A549 (cell line): ENCODE measurements around the gene UNC13A. TPM values are rescaled to one million over a fixed set of nuclear protein-coding genes. Genes with fewer than 3 reads are reported as not detected.

Experiments
- ATAC-seq, 2 experiments: fragments of 200-7000 bp in 1 of 2; fragments of >200 bp in 1 of 2; cut with Nextera tagmentation in 1 of 2; cut with Tn5 transposase in 1 of 2; 3 replicates each; pipeline versions ENCODE4 v1.8.0 to v1.9.1; 2018 to 2020; ENCODE audit warnings: mild to moderate bottlenecking in 1 of 2, moderate library complexity in 1 of 2
- CTCF ChIA-PET: fragments of 300-600 bp; sonication (Branson Sonifier 250); formaldehyde crosslinking; extraction: SDS; loops from one replicate; lab custom pipeline; 2021; ENCODE audit warnings: antibody characterized with exemption, inconsistent platforms; lab: Yijun Ruan, JAX
- POLR2A ChIA-PET: fragments of 350-600 bp; formaldehyde crosslinking; extraction: SDS; loops from one replicate; lab custom pipeline; 2021; ENCODE audit warnings: antibody characterized with exemption, inconsistent platforms; lab: Yijun Ruan, JAX
- DNase-seq, 2 experiments: peaks; one replicate each; pipeline versions ENCODE4 v3.0.0 to v3.0.0-alpha.2; 2011 to 2016; ENCODE audit warnings: low read depth in 1 of 2, low spot score in 1 of 2
- FAIRE-seq: peaks from 2 replicates; lab custom pipeline; 2011; peaks lifted over from hg19 to GRCh38; lab: Jason Lieb, UNC
- H3K27ac ChIP-seq, 2 experiments: fragments of >200 bp; sonication (Bioruptor Twin); formaldehyde crosslinking; 3 replicates each; pipeline ENCODE4 v1.5.1; 2016 to 2017
- H3K4me1 ChIP-seq: fragments of >200 bp; sonication (Bioruptor Twin); formaldehyde crosslinking; 3 replicates; pipeline ENCODE4 v1.6.1; 2016
- H3K4me2 ChIP-seq: fragments of >200 bp; sonication (Bioruptor Twin); formaldehyde crosslinking; 3 replicates; pipeline ENCODE4 v1.6.1; 2016
- H3K4me3 ChIP-seq: fragments of >200 bp; sonication (Bioruptor Twin); formaldehyde crosslinking; 3 replicates; pipeline ENCODE4 v1.5.1; 2016
- H3K9me3 ChIP-seq: fragments of >200 bp; sonication (Bioruptor Twin); formaldehyde crosslinking; 3 replicates; pipeline ENCODE4 v1.6.1; 2016
- ATOH8 ChIP-seq: fragments of 250-450 bp; sonication (Bioruptor Pico); IDR thresholded peaks from 2 replicates; pipeline ENCODE4 v1.5.0; 2020; ENCODE audit warnings: low read depth, mild to moderate bottlenecking, moderate library complexity
- CBX2 ChIP-seq: fragments of 200-600 bp; sonication (generic); IDR thresholded peaks from 2 replicates; pipeline ENCODE4 v1.6.1; 2016; ENCODE audit warnings: low read depth, mild to moderate bottlenecking, borderline replicate concordance
- CBX8 ChIP-seq: fragments of 200-600 bp; sonication (generic); IDR thresholded peaks from 2 replicates; pipeline ENCODE4 v1.6.1; 2016
- CHD2 ChIP-seq: fragments of 150-350 bp; IDR thresholded peaks from 2 replicates; pipeline ENCODE4 v1.6.1; 2014; ENCODE audit warnings: low read length; ENCODE audit not compliant: partially characterized antibody
- CTCF ChIP-seq: fragments of >200 bp; sonication (Bioruptor Twin); formaldehyde crosslinking; IDR thresholded peaks from 3 replicates; pipeline ENCODE4 v1.5.1; 2016
- EHMT2 ChIP-seq: fragments of 200-600 bp; sonication (generic); IDR thresholded peaks from 2 replicates; pipeline ENCODE4 v1.6.1; 2016; ENCODE audit warnings: antibody characterized with exemption, low read depth, mild to moderate bottlenecking, moderate library complexity
- ELK1 ChIP-seq: fragments of 150-350 bp; IDR thresholded peaks from 2 replicates; pipeline ENCODE4 v1.6.1; 2014; ENCODE audit warnings: low read depth, mild to moderate bottlenecking, low read length
- EP300 ChIP-seq, 2 experiments: fragments of >200 bp; sonication (Bioruptor Twin); formaldehyde crosslinking; IDR thresholded peaks; 2 replicates in 1 of 2; 3 replicates in 1 of 2; pipeline ENCODE4 v1.6.1; 2016 to 2017
- FOSB ChIP-seq: fragments of 250-450 bp; sonication (Bioruptor Pico); IDR thresholded peaks from 2 replicates; pipeline ENCODE4 v1.5.0; 2020; ENCODE audit warnings: mild to moderate bottlenecking, moderate library complexity
- HES2 ChIP-seq: fragments of >200 bp; sonication (Bioruptor Twin); formaldehyde crosslinking; IDR thresholded peaks from 2 replicates; pipeline ENCODE4 v1.6.1; 2016
- HOXB5 ChIP-seq: fragments of 250-450 bp; sonication (Bioruptor Pico); IDR thresholded peaks from 2 replicates; pipeline ENCODE4 v1.5.0; 2020; ENCODE audit warnings: mild to moderate bottlenecking, moderate library complexity
- NR3C1 ChIP-seq: fragments of >200 bp; sonication (Bioruptor Twin); formaldehyde crosslinking; IDR thresholded peaks from 3 replicates; pipeline ENCODE4 v1.6.1; 2017
- RAD21 ChIP-seq, 2 experiments: fragments of >200 bp in 1 of 2; sonication (Bioruptor Twin) in 1 of 2; formaldehyde crosslinking in 1 of 2; IDR thresholded peaks in 1 of 2; conservative IDR thresholded peaks in 1 of 2; 2 replicates in 1 of 2; 3 replicates in 1 of 2; pipeline ENCODE4 v1.6.1; 2012 to 2018; ENCODE audit warnings: inconsistent platforms in 1 of 2
- RCOR1 ChIP-seq: fragments of 150-350 bp; IDR thresholded peaks from 2 replicates; pipeline ENCODE4 v1.6.1; 2014; ENCODE audit warnings: antibody characterized with exemption, low read length, low read depth
- RFX5 ChIP-seq: fragments of 450-650 bp; IDR thresholded peaks from 2 replicates; pipeline ENCODE4 v1.7.1; 2014; ENCODE audit warnings: antibody characterized with exemption, mild to moderate bottlenecking, moderate library complexity
- TFCP2L1 ChIP-seq: fragments of 250-450 bp; sonication (Bioruptor Pico); IDR thresholded peaks from 2 replicates; pipeline ENCODE4 v1.5.0; 2021; ENCODE audit warnings: mild to moderate bottlenecking
- ZFP36 ChIP-seq: fragments of 450-650 bp; IDR thresholded peaks from 2 replicates; pipeline ENCODE4 v1.6.1; 2014; ENCODE audit warnings: borderline replicate concordance; ENCODE audit not compliant: partially characterized antibody
- ZSCAN20 ChIP-seq: fragments of 250-450 bp; sonication (Bioruptor Pico); IDR thresholded peaks from 2 replicates; pipeline ENCODE4 v1.8.0; 2022; ENCODE audit warnings: mild to moderate bottlenecking, moderate library complexity
- WGBS: methylation state at CpG from one replicate; pipeline ENCODE4 v1.1.6; 2017; ENCODE audit errors: missing lambda C conversion rate; 5-methylcytosine and 5-hydroxymethylcytosine counted together
- polyA plus RNA-seq, 4 experiments: library from polyadenylated mRNA; depleted of rRNA in 3 of 4; stranded (reverse); fragments of >200 nt; fragmentation: RNase III in 1 of 4; extraction: RNeasy Plus Mini Kit Qiagen cat#74134 plus additional on column Dnase treatment in 1 of 4; gene quantifications; 2 replicates in 3 of 4; 3 replicates in 1 of 4; pipeline ENCODE4 v1.2.3, GENCODE V29; 2011 to 2017

UNC13A gene
- polyA plus RNA-seq, 2 of the 4 experiments (the other 2 are of a cell fraction) = 3.1 to 4.2 TPM

DNA sequence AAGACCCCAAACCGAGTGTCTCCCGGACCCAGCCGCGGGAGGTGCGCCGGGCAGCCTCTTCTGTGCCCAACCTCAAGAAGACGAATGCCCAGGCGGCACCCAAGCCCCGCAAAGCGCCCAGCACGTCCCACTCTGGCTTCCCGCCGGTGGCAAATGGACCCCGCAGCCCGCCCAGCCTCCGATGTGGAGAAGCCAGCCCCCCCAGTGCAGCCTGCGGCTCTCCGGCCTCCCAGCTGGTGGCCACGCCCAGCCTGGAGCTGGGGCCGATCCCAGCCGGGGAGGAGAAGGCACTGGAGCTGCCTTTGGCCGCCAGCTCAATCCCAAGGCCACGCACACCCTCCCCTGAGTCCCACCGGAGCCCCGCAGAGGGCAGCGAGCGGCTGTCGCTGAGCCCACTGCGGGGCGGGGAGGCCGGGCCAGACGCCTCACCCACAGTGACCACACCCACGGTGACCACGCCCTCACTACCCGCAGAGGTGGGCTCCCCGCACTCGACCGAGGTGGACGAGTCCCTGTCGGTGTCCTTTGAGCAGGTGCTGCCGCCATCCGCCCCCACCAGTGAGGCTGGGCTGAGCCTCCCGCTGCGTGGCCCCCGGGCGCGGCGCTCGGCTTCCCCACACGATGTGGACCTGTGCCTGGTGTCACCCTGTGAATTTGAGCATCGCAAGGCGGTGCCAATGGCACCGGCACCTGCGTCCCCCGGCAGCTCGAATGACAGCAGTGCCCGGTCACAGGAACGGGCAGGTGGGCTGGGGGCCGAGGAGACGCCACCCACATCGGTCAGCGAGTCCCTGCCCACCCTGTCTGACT, 39.0 kb upstream of the UNC13A start (continued):
- TF ChIP-seq ATOH8 (CRISPR knock-in tag) = no peak

GRCh38 chr19:17726136-17726741, 38.1 kb upstream of the UNC13A start:
- POLR2A ChIA-PET = no interaction called here
- CTCF ChIA-PET = interaction anchor here (0.6 to 1.7 kb wide), 4 partner anchors 36 to 85 kb away, joined by 3 to 7 read pairs (median 4); no protein-coding TSS in a partner anchor
- Histone ChIP-seq H3K27ac (no peak overlapping the region), H3K4me1 (peaks cover under 1% of the 10 kb centered on the region; the same call in 1 of the 3 replicates), H3K9me3 (peaks cover 5% of the 10 kb centered on the region; the same call in 1 of the 3 replicates), H3K4me2 (no peak overlapping the region), H3K4me3 (no peak overlapping the region)
- no peak for TF ChIP-seq TFCP2L1 (CRISPR knock-in tag)
- no peak for TF ChIP-seq RCOR1
- no peak for TF ChIP-seq CTCF
- no peak for TF ChIP-seq CHD2
- no peak for TF ChIP-seq HOXB5
- no peak for TF ChIP-seq ZSCAN20
- TF ChIP-seq RAD21 (conservative IDR thresholded peaks at IDR 0.05 in 1 of 2, IDR thresholded peaks at IDR 0.05 in 1 of 2) = no peak
- no peak for ATAC-seq
- WGBS = 95% methylated on average over 18 of the region's 59 CpGs
- no peak for FAIRE-seq
- no peak for DNase-seq

DNA sequence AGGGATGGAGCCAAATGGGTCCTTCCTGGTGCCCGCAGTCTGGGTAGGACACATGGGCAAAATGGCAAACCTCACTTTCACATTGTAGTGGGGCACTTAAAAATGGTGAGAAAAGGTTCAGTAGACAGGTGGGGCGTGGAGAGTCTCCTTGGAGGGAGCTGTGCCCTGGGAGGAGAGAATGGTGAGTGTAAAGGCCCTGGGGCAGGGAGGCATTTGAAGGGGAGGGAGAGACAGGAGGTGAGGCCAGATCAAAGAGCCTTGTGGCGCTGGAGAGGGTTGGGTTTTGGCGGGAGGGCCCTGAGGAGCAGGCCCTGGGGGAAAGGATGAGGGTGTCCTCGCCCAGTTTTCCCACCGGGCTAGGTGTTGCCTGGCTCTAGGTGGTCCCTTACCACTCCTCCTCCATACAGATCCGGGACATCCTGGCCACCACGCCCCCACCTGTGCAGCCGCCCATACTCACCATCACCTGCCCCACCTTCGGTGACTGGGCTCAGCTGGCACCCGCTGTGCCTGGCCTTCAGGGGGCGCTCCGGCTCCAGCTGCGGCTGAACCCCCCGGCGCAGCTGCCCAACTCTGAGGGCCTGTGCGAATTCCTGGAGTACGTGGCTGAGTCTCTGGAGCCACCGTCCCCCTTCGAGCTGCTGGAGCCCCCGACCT, 37.4 kb upstream of the UNC13A start:
- peak; percentile 19 to 63; a peak in 3 of 6 replicates for ATAC-seq
- DNase-seq = no peak
- POLR2A ChIA-PET = no interaction called here
- TF ChIP-seq CTCF (peak; percentile 23; the same call in 2 of the 3 replicates), RAD21 (conservative IDR thresholded peaks at IDR 0.05 in 1 of 2, IDR thresholded peaks at IDR 0.05 in 1 of 2) (peak in 1 of 2 experiments; percentile 31; a peak in 2 of 5 replicates), EP300 (IDR thresholded peaks at IDR 0.05) (no peak)
- TF ChIP-seq, all 56 proteins: peak for 2
- H3K4me2 ChIP-seq = no peak overlapping the region
- no peak overlapping the region for H3K4me3 ChIP-seq
- no peaks in the 10 kb centered on the region for H3K9me3 ChIP-seq
- peaks cover 7% of the 10 kb centered on the region for H3K4me1 ChIP-seq
- H3K27ac ChIP-seq = no peak overlapping the region
- 91% methylated on average over 8 of the region's 21 CpGs for WGBS
- FAIRE-seq = no peak
- CTCF ChIA-PET = interaction anchor here (0.5 to 1.7 kb wide), 6 partner anchors 14 to 1071 kb away, joined by 3 to 7 read pairs (median 4); no protein-coding TSS in a partner anchor

DNA sequence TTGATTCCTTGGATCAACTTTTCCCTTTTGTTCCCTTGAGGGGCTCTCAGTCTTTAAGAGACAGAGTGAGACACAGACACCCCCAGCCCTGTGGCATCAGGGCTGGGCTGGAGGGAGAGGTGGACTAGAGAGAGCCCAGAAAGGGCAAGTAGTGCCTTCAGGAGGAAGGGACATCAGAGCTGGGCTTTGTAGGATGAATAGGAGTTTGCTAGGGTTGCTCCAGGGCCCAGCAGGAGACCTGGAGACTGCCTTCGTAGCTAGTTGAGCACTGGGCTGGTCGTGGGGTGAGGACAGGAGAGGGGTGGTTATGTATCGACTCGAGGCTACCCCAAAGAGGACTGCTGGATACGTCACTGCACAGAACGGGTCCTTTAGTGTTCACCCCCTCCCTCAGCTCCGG, 36.5 kb upstream of the UNC13A start:
- H3K4me1 ChIP-seq = peaks cover 10% of the 10 kb centered on the region
- DNase-seq = no peak
- CTCF ChIA-PET = interaction anchor here (1.0 to 1.7 kb wide), 4 partner anchors 15 to 50 kb away, joined by 4 to 5 read pairs (median 4); no protein-coding TSS in a partner anchor
- no peak overlapping the region for H3K27ac ChIP-seq
- POLR2A ChIA-PET = no interaction called here
- TF ChIP-seq FOSB (CRISPR knock-in tag) (no peak), EHMT2 (no peak), RFX5 (no peak), CBX8 (no peak), CBX2 (no peak), HES2 (no peak), ATOH8 (CRISPR knock-in tag) (no peak), ELK1 (no peak), ZFP36 (no peak), NR3C1 (no peak)
- TF ChIP-seq, all 56 proteins: peak for 0
- no peak overlapping the region for H3K4me3 ChIP-seq
- 84% methylated on average over 6 of the region's 7 CpGs for WGBS
- no peak overlapping the region for H3K4me2 ChIP-seq
- no peak for FAIRE-seq
- no peaks in the 10 kb centered on the region for H3K9me3 ChIP-seq
- no peak for ATAC-seq
